ENCODE results near the gene SHANK2. TPM values are rescaled to one million over a fixed set of nuclear protein-coding genes. Genes with fewer than 3 reads are reported as not detected.

SHANK2 gene
- total RNA-seq, 2 donors from 2014 or later, result 43.5 to 46.4 TPM

GRCh38 chr11:71223081-71223405 lies 29.3 kb downstream of the SHANK2 start:
- Histone ChIP-seq H3K4me3 (no peak overlapping the region), H3K36me3 (no peaks in the 10 kb centered on the region), H3K27ac (no peak overlapping the region), H3K4me1 (replicated peaks) (no peaks in the 10 kb centered on the region), H3K9me3 (no peaks in the 10 kb centered on the region), H3K27me3 (replicated peaks; ENCODE audit: insufficient read depth) (no peaks in the 10 kb centered on the region)
- no peak for TF ChIP-seq POLR2AphosphoS5 (IDR thresholded peaks at IDR 0.05)
- TF ChIP-seq, protein P1, sequence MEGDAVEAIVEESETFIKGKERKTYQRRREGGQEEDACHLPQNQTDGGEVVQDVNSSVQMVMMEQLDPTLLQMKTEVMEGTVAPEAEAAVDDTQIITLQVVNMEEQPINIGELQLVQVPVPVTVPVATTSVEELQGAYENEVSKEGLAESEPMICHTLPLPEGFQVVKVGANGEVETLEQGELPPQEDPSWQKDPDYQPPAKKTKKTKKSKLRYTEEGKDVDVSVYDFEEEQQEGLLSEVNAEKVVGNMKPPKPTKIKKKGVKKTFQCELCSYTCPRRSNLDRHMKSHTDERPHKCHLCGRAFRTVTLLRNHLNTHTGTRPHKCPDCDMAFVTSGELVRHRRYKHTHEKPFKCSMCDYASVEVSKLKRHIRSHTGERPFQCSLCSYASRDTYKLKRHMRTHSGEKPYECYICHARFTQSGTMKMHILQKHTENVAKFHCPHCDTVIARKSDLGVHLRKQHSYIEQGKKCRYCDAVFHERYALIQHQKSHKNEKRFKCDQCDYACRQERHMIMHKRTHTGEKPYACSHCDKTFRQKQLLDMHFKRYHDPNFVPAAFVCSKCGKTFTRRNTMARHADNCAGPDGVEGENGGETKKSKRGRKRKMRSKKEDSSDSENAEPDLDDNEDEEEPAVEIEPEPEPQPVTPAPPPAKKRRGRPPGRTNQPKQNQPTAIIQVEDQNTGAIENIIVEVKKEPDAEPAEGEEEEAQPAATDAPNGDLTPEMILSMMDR (IDR thresholded peaks at IDR 0.05), result no peak
- TF ChIP-seq POLR2A (IDR thresholded peaks at IDR 0.05), result no peak
- intact Hi-C loops (cut with DNase I), result no loop called here
- 92% methylated on average over 11 of the region's 11 CpGs for WGBS
- no peak for DNase-seq (ENCODE audit: low spot score)

DNA sequence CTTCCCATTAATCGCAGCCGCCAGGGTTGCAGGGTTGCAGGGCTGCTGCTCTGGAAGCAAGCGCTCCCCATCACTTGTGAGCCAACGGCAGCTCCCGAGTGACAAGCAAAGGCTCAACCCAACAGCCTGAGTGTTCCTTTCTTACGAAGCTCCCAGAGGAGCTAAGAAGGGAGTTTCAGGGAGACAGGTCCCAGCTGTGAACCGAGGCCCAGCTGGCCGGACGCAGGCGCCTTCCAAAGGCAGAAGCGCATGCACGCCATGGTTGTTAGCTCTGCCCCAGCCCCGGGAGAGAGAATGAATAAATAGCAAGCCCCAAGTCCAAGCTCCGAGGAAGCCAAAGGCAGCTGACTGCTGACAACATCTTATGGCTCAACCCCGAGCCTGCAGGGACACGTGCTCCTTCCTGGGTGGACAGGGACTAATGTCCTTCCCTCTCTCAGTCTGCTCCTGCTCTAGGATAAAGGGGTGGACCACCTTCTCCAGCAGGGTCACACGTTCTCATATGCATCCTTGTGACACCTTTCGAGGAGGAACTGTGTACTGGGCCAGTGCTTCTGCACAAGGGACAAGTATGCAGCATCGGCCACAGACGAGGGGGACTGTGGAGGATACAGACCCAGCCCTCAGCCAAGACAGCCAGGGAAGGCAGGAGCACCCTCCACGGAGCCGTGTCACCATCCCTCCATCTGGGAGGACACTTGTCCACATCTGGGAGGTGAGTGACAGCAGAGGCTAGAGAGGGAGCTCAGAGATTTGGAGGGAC lies 29.9 kb downstream of the SHANK2 start:
- DNase-seq (ENCODE audit: low spot score), result no peak
- Histone ChIP-seq H3K9me3 (no peaks in the 10 kb centered on the region), H3K36me3 (no peaks in the 10 kb centered on the region), H3K27me3 (replicated peaks; ENCODE audit: insufficient read depth) (no peaks in the 10 kb centered on the region), H3K27ac (no peak overlapping the region), H3K4me1 (replicated peaks) (no peaks in the 10 kb centered on the region), H3K4me3 (no peak overlapping the region)
- TF ChIP-seq POLR2AphosphoS5 (IDR thresholded peaks at IDR 0.05) (no peak), POLR2A (IDR thresholded peaks at IDR 0.05) (no peak)
- TF ChIP-seq, protein P1 (IDR thresholded peaks at IDR 0.05), result no peak
- intact Hi-C loops (cut with DNase I), result no loop called here
- 56% methylated on average over 20 of the region's 22 CpGs for WGBS

DNA sequence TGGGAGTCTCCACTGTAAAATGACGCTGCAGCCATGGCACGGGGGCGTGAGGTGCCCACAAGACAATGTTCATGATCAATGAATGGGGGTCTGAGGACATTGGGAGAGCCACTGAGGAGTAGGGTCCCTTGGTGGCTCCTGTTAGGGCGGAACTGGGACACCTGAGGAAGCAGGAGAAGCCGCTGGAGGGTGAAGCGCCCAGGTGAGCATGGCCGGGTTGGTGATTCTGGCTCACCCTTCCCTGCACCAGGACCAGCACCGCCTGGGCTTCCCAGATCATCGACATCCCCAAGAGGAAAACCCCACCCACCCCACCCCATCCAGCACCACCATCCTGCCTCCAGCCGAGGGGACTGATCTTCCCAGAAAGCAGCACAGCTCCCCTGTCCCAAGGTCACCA lies 30.6 kb downstream of the SHANK2 start:
- 79% methylated on average over 10 of the region's 10 CpGs for WGBS
- H3K4me1 ChIP-seq (replicated peaks), result no peaks in the 10 kb centered on the region
- no peak for TF ChIP-seq POLR2A (IDR thresholded peaks at IDR 0.05)
- TF ChIP-seq, protein P1 (IDR thresholded peaks at IDR 0.05), result no peak
- TF ChIP-seq POLR2AphosphoS5 (IDR thresholded peaks at IDR 0.05), result no peak
- no peaks in the 10 kb centered on the region for H3K9me3 ChIP-seq
- no peaks in the 10 kb centered on the region for H3K27me3 ChIP-seq (replicated peaks; ENCODE audit: insufficient read depth)
- no peak overlapping the region for H3K27ac ChIP-seq
- intact Hi-C loops (cut with DNase I), result no loop called here
- H3K36me3 ChIP-seq, result no peaks in the 10 kb centered on the region
- no peak overlapping the region for H3K4me3 ChIP-seq
- DNase-seq (ENCODE audit: low spot score), result no peak

- H3K9me3 ChIP-seq, result no peaks in the 10 kb centered on the region
- intact Hi-C loops (cut with DNase I), result no loop called here
- no peak for DNase-seq (ENCODE audit: low spot score)
- no peaks in the 10 kb centered on the region for H3K36me3 ChIP-seq
- WGBS, result 91% methylated on average over 4 of the region's 4 CpGs
- TF ChIP-seq, protein P1 (IDR thresholded peaks at IDR 0.05), result no peak
- TF ChIP-seq POLR2AphosphoS5 (IDR thresholded peaks at IDR 0.05), result no peak
- TF ChIP-seq POLR2A (IDR thresholded peaks at IDR 0.05), result no peak
- H3K27ac ChIP-seq, result no peak overlapping the region
- H3K4me1 ChIP-seq (replicated peaks), result no peaks in the 10 kb centered on the region
- H3K4me3 ChIP-seq, result no peak overlapping the region
- H3K27me3 ChIP-seq (replicated peaks; ENCODE audit: insufficient read depth), result no peaks in the 10 kb centered on the region
These were observed 31.2 kb downstream of the SHANK2 start for GRCh38 chr11:71221201-71221600.

DNA sequence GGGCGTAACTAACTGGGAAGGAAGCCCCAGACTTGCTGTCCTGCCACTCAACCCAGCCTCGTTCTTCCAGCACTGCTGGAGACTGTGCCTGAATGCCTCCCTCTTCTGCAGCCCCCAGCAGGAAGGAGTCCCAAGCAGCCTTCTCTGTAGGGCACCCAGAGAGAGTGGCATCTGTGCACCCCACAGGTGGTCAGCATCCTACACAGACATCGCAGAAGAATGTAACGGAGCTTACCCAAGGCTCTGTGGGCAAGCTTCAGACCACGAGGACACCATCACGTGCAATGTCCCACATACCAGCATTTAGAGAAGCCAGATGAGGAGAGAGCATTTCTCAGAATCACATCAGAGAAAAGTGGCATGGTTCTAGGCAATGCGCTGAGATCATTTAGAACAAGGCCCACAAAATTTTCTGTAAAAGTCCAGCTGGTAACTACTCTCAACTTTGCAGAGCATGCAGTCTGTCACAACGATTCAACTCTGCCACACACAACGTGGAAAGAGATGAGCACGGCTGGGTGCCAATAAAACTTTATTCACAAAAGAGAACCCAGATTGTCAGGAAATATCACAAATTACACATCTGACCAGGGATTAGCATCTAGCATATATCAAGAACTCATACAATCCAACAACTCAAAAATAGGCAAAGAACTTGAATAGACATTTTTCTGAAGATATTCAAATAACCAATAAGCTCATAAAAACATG lies 33.4 kb downstream of the SHANK2 start:
- intact Hi-C loops (cut with DNase I), result no loop called here
- Histone ChIP-seq H3K9me3 (no peaks in the 10 kb centered on the region), H3K4me3 (no peak overlapping the region), H3K36me3 (no peaks in the 10 kb centered on the region), H3K27ac (no peak overlapping the region), H3K4me1 (replicated peaks) (no peaks in the 10 kb centered on the region), H3K27me3 (replicated peaks; ENCODE audit: insufficient read depth) (no peaks in the 10 kb centered on the region)
- TF ChIP-seq, protein P1 (IDR thresholded peaks at IDR 0.05), result no peak
- TF ChIP-seq POLR2AphosphoS5 (IDR thresholded peaks at IDR 0.05), result no peak
- TF ChIP-seq POLR2A (IDR thresholded peaks at IDR 0.05), result no peak
- WGBS, result 91% methylated on average over 10 of the region's 10 CpGs
- no peak for DNase-seq (ENCODE audit: low spot score)

All from prostate gland (tissue), 2 donors.